ENCODE measurements around the gene FSTL3. TPM values are rescaled to one million over a fixed set of nuclear protein-coding genes. Genes with fewer than 3 reads are reported as not detected.

FSTL3 gene
- total RNA-seq, 4 donors from 2014 or later: 115 to 226 (median 217) TPM

DNA sequence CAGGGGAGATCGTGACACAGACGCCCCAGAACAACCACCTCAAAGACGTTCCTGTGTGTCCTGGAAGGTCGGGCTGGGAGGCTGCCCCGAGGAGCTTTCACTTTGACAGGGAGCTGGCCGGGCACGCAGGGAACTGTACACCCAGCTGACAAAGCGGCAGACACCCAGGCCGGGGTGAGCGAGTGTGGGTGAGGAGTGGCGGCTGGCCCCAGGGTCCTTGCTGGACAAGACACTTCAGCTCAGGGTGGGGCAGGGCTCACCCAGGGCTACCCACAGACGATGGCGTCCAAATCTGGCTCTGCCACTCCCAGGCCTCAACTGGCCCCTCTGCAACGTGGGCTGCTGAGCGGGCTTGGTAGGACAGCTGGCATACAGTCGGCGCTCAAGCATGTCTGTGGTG lies 34.5 kb upstream of the FSTL3 start:
- 84% methylated on average over 16 of the region's 17 CpGs for WGBS
- no peak for TF ChIP-seq POLR2AphosphoS5 (IDR thresholded peaks at IDR 0.05)
- TF ChIP-seq, protein P1, sequence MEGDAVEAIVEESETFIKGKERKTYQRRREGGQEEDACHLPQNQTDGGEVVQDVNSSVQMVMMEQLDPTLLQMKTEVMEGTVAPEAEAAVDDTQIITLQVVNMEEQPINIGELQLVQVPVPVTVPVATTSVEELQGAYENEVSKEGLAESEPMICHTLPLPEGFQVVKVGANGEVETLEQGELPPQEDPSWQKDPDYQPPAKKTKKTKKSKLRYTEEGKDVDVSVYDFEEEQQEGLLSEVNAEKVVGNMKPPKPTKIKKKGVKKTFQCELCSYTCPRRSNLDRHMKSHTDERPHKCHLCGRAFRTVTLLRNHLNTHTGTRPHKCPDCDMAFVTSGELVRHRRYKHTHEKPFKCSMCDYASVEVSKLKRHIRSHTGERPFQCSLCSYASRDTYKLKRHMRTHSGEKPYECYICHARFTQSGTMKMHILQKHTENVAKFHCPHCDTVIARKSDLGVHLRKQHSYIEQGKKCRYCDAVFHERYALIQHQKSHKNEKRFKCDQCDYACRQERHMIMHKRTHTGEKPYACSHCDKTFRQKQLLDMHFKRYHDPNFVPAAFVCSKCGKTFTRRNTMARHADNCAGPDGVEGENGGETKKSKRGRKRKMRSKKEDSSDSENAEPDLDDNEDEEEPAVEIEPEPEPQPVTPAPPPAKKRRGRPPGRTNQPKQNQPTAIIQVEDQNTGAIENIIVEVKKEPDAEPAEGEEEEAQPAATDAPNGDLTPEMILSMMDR (IDR thresholded peaks at IDR 0.05): no peak
- no peak for TF ChIP-seq POLR2A (IDR thresholded peaks at IDR 0.05; ENCODE audit: low read depth)
- no peak for TF ChIP-seq EP300 (IDR thresholded peaks at IDR 0.05)
- H3K27ac ChIP-seq (replicated peaks in 1 of 4): no peak overlapping the region

DNA sequence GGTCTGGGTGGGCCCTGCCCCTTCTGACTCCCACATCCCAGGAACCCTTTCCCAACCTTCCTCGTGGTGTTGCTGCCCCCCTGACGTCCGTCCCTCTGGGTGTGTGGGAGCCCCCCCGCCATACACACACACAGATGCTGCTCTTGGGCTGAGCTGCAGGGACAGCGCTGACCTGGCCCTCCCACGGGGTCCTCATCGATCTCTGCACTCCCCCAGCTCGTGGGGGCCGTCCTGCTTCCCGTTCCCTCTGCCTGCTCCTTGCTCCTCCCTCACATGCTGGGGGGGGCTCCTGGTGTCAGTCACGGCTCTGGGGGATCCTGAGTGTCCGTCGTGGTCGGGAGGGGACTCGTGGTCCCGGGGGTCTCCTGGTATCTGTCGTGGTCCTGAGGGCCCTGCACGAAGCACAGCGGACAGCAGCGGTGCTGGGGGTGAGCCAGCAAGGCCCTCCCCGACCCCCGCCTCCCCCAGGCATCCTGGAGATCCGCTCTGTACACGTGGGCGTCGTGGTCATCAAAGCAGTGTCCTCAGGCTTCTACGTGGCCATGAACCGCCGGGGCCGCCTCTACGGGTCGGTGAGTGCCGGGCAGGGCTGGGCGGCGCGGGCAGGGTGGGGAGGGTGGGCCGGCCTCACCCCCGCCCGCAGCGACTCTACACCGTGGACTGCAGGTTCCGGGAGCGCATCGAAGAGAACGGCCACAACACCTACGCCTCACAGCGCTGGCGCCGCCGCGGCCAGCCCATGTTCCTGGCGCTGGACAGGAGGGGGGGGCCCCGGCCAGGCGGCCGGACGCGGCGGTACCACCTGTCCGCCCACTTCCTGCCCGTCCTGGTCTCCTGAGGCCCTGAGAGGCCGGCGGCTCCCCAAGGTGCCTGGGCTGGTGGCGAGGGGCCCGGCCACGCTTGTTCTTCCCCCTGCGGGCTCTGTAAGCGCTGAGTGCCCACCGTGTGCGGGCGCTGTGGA lies 33.1 kb upstream of the FSTL3 start:
- no peak overlapping the region for H3K27ac ChIP-seq (replicated peaks in 1 of 4)
- DNase-seq (ENCODE audit: extremely low spot score): no peak
- intact Hi-C loops (cut with DNase I): no loop called here

More for the DNA sequence above, 34.5 kb upstream of the FSTL3 start:
- H3K4me3 ChIP-seq: no peak overlapping the region
- H3K4me1 ChIP-seq: peaks cover 11 to 23% (median 16%) of the 10 kb centered on the region in 4 donors
- H3K9me3 ChIP-seq: no peaks in the 10 kb centered on the region
- H3K36me3 ChIP-seq: peaks cover 6 to 22% (median 14%) of the 10 kb centered on the region in 4 donors
- intact Hi-C loops (cut with DNase I): no loop called here
- DNase-seq (ENCODE audit: extremely low spot score): no peak
- H3K27me3 ChIP-seq: no peaks in the 10 kb centered on the region

DNA sequence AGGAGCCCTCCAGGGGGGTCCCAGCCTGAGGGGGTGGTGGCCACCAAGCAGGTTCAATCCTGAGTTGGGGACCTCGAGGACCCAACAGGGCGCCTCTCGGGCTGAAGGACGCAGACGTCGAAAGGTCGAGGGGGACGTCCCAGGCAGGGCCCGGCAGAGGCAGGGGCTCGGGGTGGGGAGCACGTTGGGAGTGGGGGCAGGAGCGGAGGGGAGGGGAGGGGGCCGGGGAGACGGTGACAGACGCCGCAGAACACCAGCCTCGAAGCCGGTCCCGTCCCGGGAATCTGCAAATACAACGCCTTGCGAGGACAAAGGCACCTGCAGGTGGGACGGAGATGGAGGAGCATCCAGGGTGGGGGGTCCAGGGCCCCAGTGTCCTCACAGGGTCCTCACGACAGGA lies 32.5 kb upstream of the FSTL3 start:
- no peaks in the 10 kb centered on the region for H3K9me3 ChIP-seq
- no peak for DNase-seq (ENCODE audit: extremely low spot score)
- TF ChIP-seq, protein P1 (IDR thresholded peaks at IDR 0.05): no peak
- no peak for TF ChIP-seq POLR2AphosphoS5 (IDR thresholded peaks at IDR 0.05)
- TF ChIP-seq EP300 (IDR thresholded peaks at IDR 0.05): no peak
- no peak for TF ChIP-seq POLR2A (IDR thresholded peaks at IDR 0.05; ENCODE audit: low read depth)
- 87% methylated on average over 23 of the region's 24 CpGs for WGBS
- H3K27ac ChIP-seq (replicated peaks in 1 of 4): no peak overlapping the region
- peaks cover 7 to 18% (median 14%) of the 10 kb centered on the region in 4 donors for H3K4me1 ChIP-seq
- H3K36me3 ChIP-seq: peaks cover 26 to 42% (median 34%) of the 10 kb centered on the region in 4 donors
- intact Hi-C loops (cut with DNase I): no loop called here
- H3K4me3 ChIP-seq: no peak overlapping the region
- no peaks in the 10 kb centered on the region for H3K27me3 ChIP-seq

More for the DNA sequence above, 33.1 kb upstream of the FSTL3 start:
- Histone ChIP-seq H3K4me3 (no peak overlapping the region), H3K4me1 (peaks cover 11 to 23% (median 16%) of the 10 kb centered on the region in 4 donors), H3K27me3 (no peaks in the 10 kb centered on the region), H3K9me3 (no peaks in the 10 kb centered on the region), H3K36me3 (peaks cover 20 to 35% (median 27%) of the 10 kb centered on the region in 4 donors)
- TF ChIP-seq POLR2A (IDR thresholded peaks at IDR 0.05; ENCODE audit: low read depth): no peak
- TF ChIP-seq, protein P1 (IDR thresholded peaks at IDR 0.05): no peak
- TF ChIP-seq POLR2AphosphoS5 (IDR thresholded peaks at IDR 0.05): no peak
- TF ChIP-seq EP300 (IDR thresholded peaks at IDR 0.05): no peak
- 81% methylated on average over 31 of the region's 70 CpGs for WGBS

DNA sequence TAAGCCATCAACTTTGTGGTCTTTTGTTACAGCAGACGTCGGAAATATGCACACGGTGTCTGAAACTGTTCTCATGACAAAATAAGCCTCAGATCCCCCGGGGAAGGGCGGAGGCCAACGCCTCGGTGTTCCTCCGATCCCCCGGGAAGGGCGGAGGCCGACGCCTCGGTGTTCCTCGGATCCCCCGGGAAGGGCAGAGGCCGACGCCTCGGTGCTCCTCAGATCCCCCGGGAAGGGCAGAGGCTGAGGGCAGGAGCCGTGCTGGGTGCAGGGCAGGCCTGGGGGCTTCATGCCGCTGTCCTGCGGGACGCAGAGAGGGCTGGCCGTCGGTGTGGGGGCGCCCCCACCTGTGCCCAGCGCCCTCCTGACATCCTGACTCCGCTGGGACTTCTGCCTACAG lies 31.8 kb upstream of the FSTL3 start:
- TF ChIP-seq POLR2AphosphoS5 (IDR thresholded peaks at IDR 0.05) (no peak), POLR2A (IDR thresholded peaks at IDR 0.05; ENCODE audit: low read depth) (no peak), EP300 (IDR thresholded peaks at IDR 0.05) (no peak)
- TF ChIP-seq, protein P1 (IDR thresholded peaks at IDR 0.05): no peak
- Histone ChIP-seq H3K27ac (replicated peaks in 1 of 4) (no peak overlapping the region), H3K4me3 (no peak overlapping the region), H3K27me3 (no peaks in the 10 kb centered on the region), H3K4me1 (peaks cover under 1 to 12% (median 7%) of the 10 kb centered on the region in 4 donors), H3K36me3 (peaks cover 32 to 48% (median 40%) of the 10 kb centered on the region in 4 donors), H3K9me3 (no peaks in the 10 kb centered on the region)
- intact Hi-C loops (cut with DNase I): no loop called here
- 82% methylated on average over 25 of the region's 28 CpGs for WGBS
- DNase-seq (ENCODE audit: extremely low spot score): no peak

All from esophagus muscularis mucosa (tissue), 4 donors.